GM18499 (cell line): ENCODE results near the gene CDK9.

Source experiments
- ATAC-seq: cut with Tn5 transposase; IDR thresholded peaks from one replicate; pipeline ENCODE4 v1.9.1; 2021; ENCODE audit warnings: moderate number of reproducible peaks; ENCODE audit not compliant: insufficient read depth, unreplicated experiment

CDK9 gene

GRCh38 chr9:127801955-127802575, 16.2 kb downstream of the CDK9 start:
- ATAC-seq = peak; percentile 22

GRCh38 chr9:127802576-127803443, 17.0 kb downstream of the CDK9 start, which contains the start of gene FPGS:
Gene FPGS, plus strand, starts transcription at chr9:127802882. Its CDS starts 43 bp downstream, at chr9:127802925.
- ATAC-seq = peak; percentile 49

- no peak for ATAC-seq
Observed at GRCh38 chr9:127803507-127804352, 17.9 kb downstream of the CDK9 start.

GRCh38 chr9:127805620-127806019, 19.8 kb downstream of the CDK9 start:
- ATAC-seq = no peak

GRCh38 chr9:127806871-127807270, 21.0 kb downstream of the CDK9 start:
- ATAC-seq = no peak

- no peak for ATAC-seq
Observed at GRCh38 chr9:127808347-127809001, 22.6 kb downstream of the CDK9 start.

GRCh38 chr9:127809002-127809539, 23.2 kb downstream of the CDK9 start:
- no peak for ATAC-seq

GRCh38 chr9:127809540-127810377, 23.9 kb downstream of the CDK9 start:
- no peak for ATAC-seq

GRCh38 chr9:127810378-127811187, 24.7 kb downstream of the CDK9 start:
- no peak for ATAC-seq

GRCh38 chr9:127812011-127812410, 26.2 kb downstream of the CDK9 start:
- no peak for ATAC-seq

GRCh38 chr9:127812936-127813675, 27.3 kb downstream of the CDK9 start:
- ATAC-seq = no peak

GRCh38 chr9:127813686-127814226, 27.9 kb downstream of the CDK9 start:
- ATAC-seq = no peak

- ATAC-seq = no peak
Observed at GRCh38 chr9:127814619-127815511, 29.0 kb downstream of the CDK9 start.

GRCh38 chr9:127815512-127816361, 29.9 kb downstream of the CDK9 start:
- no peak for ATAC-seq

GRCh38 chr9:127816362-127816725, 30.5 kb downstream of the CDK9 start:
- no peak for ATAC-seq

- no peak for ATAC-seq
Observed at GRCh38 chr9:127816728-127817127, 30.9 kb downstream of the CDK9 start.
